Dermis blood vessel endothelial cell (primary cell): ENCODE data around the gene FAM156A. TPM values are rescaled to one million over a fixed set of nuclear protein-coding genes. Genes with fewer than 3 reads are reported as not detected.
A peak's percentile ranks its signal among the peaks of the same experiment; 100 is the strongest.
"Not testable (repeated sequence)": the region's sequence is repeated elsewhere in the genome, so short reads cannot be mapped to it uniquely, and the experiment has no call there.

ENCODE experiments used
- DNase-seq: peaks from one replicate; pipeline ENCODE4 v3.0.0; 2010
- total RNA-seq: library from RNA; depleted of rRNA; stranded (reverse); fragments of >200 nt; gene quantifications from 2 replicates; pipeline ENCODE4 v1.2.3, GENCODE V29; 2014

The FAM156A gene
- total RNA-seq: 5.6 and 9.2 TPM in 2 replicates

GRCh38 chrX:52958113-52958959 is at the start of gene FAM156A:
Gene FAM156A, minus strand, starts transcription at chrX:52958518. Its CDS starts 9,930 bp downstream, at chrX:52948588.
- not testable (repeated sequence) for DNase-seq

GRCh38 chrX:53005327-53005726 is 47.0 kb upstream of the FAM156A start:
- no peak for DNase-seq

- DNase-seq: peak; percentile 2
Measured at GRCh38 chrX:53004811-53005210, 46.5 kb upstream of the FAM156A start.

GRCh38 chrX:53004038-53004437 is 45.7 kb upstream of the FAM156A start:
- DNase-seq: no peak

- DNase-seq: peak; percentile 2
Measured at GRCh38 chrX:53003111-53003510, 44.8 kb upstream of the FAM156A start.

GRCh38 chrX:53001958-53002357 is 43.6 kb upstream of the FAM156A start:
- no peak for DNase-seq

- peak; percentile 8 for DNase-seq
Measured at GRCh38 chrX:53000447-53001135, 42.3 kb upstream of the FAM156A start.

GRCh38 chrX:52995987-52996331 is 37.6 kb upstream of the FAM156A start:
- DNase-seq: no peak

- peak; percentile 94 for DNase-seq
Measured at GRCh38 chrX:52995135-52995986, 37.0 kb upstream of the FAM156A start.

- DNase-seq: no peak
Measured at GRCh38 chrX:52990848-52991247, 32.5 kb upstream of the FAM156A start.

GRCh38 chrX:52990011-52990631 is 31.8 kb upstream of the FAM156A start:
- peak; percentile 75 for DNase-seq

GRCh38 chrX:52988985-52989917 is 30.9 kb upstream of the FAM156A start:
- DNase-seq: no peak

- no peak for DNase-seq
Measured at GRCh38 chrX:52983321-52984000, 25.1 kb upstream of the FAM156A start.

- no peak for DNase-seq
Measured at GRCh38 chrX:52979993-52980392, 21.7 kb upstream of the FAM156A start.

- no peak for DNase-seq
Measured at GRCh38 chrX:52979568-52979967, 21.2 kb upstream of the FAM156A start.

GRCh38 chrX:52977953-52978352 is 19.6 kb upstream of the FAM156A start:
- DNase-seq: no peak

GRCh38 chrX:52975576-52975975 is 17.3 kb upstream of the FAM156A start:
- DNase-seq: not testable (repeated sequence)

GRCh38 chrX:52974336-52974992 is 16.1 kb upstream of the FAM156A start:
- not testable (repeated sequence) for DNase-seq

- DNase-seq: not testable (repeated sequence)
Measured at GRCh38 chrX:52967922-52968321, 9.6 kb upstream of the FAM156A start.
